ENCODE results near the gene RASGRF1. TPM values are rescaled to one million over a fixed set of nuclear protein-coding genes. Genes with fewer than 3 reads are reported as not detected.
"Not testable (repeated sequence)": the region's sequence is repeated elsewhere in the genome, so short reads cannot be mapped to it uniquely, and the experiment has no call there.

RASGRF1 gene
- polyA plus RNA-seq, 1 donor, result 0.30 TPM

GRCh38 chr15:79037848-79038247 is 52.7 kb downstream of the RASGRF1 start:
- no peak for DNase-seq

- DNase-seq, result no peak
Measured at GRCh38 chr15:79036323-79036722, 54.3 kb downstream of the RASGRF1 start.

GRCh38 chr15:79035814-79036213 is 54.8 kb downstream of the RASGRF1 start:
- DNase-seq, result no peak

GRCh38 chr15:79035111-79035601 is 55.4 kb downstream of the RASGRF1 start:
- DNase-seq, result no peak

GRCh38 chr15:79034284-79034683 is 56.3 kb downstream of the RASGRF1 start:
- DNase-seq, result no peak

GRCh38 chr15:79032656-79033055 is 57.9 kb downstream of the RASGRF1 start:
- no peak for DNase-seq

GRCh38 chr15:79031821-79032220 is 58.8 kb downstream of the RASGRF1 start:
- DNase-seq, result no peak

- DNase-seq, result no peak
Measured at GRCh38 chr15:79031201-79031600, 59.4 kb downstream of the RASGRF1 start.

- no peak for DNase-seq
Measured at GRCh38 chr15:79030470-79030869, 60.1 kb downstream of the RASGRF1 start.

GRCh38 chr15:79028411-79028964 is 62.1 kb downstream of the RASGRF1 start:
- DNase-seq, result peak; percentile 25

GRCh38 chr15:79027532-79028410 is 62.8 kb downstream of the RASGRF1 start:
- DNase-seq, result no peak

GRCh38 chr15:79025802-79026201 is 64.8 kb downstream of the RASGRF1 start:
- no peak for DNase-seq

- DNase-seq, result no peak
Measured at GRCh38 chr15:79025201-79025600, 65.4 kb downstream of the RASGRF1 start.

GRCh38 chr15:79024493-79024892 is 66.1 kb downstream of the RASGRF1 start:
- not testable (repeated sequence) for DNase-seq

GRCh38 chr15:79023918-79024317 is 66.7 kb downstream of the RASGRF1 start:
- no peak for DNase-seq

- DNase-seq, result no peak
Measured at GRCh38 chr15:79023546-79023890, 67.1 kb downstream of the RASGRF1 start.

GRCh38 chr15:79018960-79019359 is 71.6 kb downstream of the RASGRF1 start:
- DNase-seq, result no peak

- no peak for DNase-seq
Measured at GRCh38 chr15:79017953-79018352, 72.6 kb downstream of the RASGRF1 start.

GRCh38 chr15:79016527-79017170 is 73.9 kb downstream of the RASGRF1 start:
- no peak for DNase-seq

- DNase-seq, result no peak
Measured at GRCh38 chr15:79015416-79015815, 75.2 kb downstream of the RASGRF1 start.

- DNase-seq, result no peak
Measured at GRCh38 chr15:79010278-79010677, 80.3 kb downstream of the RASGRF1 start.

GRCh38 chr15:79009379-79009778 is 81.2 kb downstream of the RASGRF1 start:
- DNase-seq, result no peak

- no peak for DNase-seq
Measured at GRCh38 chr15:79008659-79009058, 81.9 kb downstream of the RASGRF1 start.

GRCh38 chr15:79007066-79007465 is 83.5 kb downstream of the RASGRF1 start:
- peak; percentile 34 for DNase-seq
